K562 (cell line): ENCODE data around the gene TJAP1. TPM values are rescaled to one million over a fixed set of nuclear protein-coding genes. Genes with fewer than 3 reads are reported as not detected.

Experiments
- ARID1B ChIP-seq: fragments of 450-650 bp; IDR thresholded peaks from 2 replicates; pipeline ENCODE4 v1.6.1; 2016; ENCODE audit warnings: antibody characterized with exemption, mild to moderate bottlenecking, inconsistent platforms
- CBX2 ChIP-seq: fragments of 200-600 bp; sonication (generic); IDR thresholded peaks from one replicate; pipeline ENCODE4 v1.6.1; 2012; ENCODE audit warnings: mild to moderate bottlenecking, low read length, inconsistent platforms; ENCODE audit not compliant: insufficient read depth, poor library complexity, severe bottlenecking
- COPS2 ChIP-seq: fragments of 450-650 bp; conservative IDR thresholded peaks from 2 replicates; pipeline ENCODE4 v1.6.1; 2016; ENCODE audit warnings: mild to moderate bottlenecking, moderate library complexity
- DPF2 ChIP-seq: fragments of 450-650 bp; IDR thresholded peaks from 2 replicates; pipeline ENCODE4 v1.6.1; 2016
- FOSL1 ChIP-seq: fragments of 200-800 bp; sonication (Bioruptor generic); conservative IDR thresholded peaks from 2 replicates; pipeline ENCODE4 v1.6.1; 2016; ENCODE audit warnings: missing genetic modification characterization, missing compliant biosample characterization
- HNRNPK ChIP-seq: fragments of 200-400 bp; formaldehyde crosslinking; IDR thresholded peaks from one replicate; pipeline ENCODE4 v1.6.1; 2018; ENCODE audit warnings: mild to moderate bottlenecking, low read depth, low read length; ENCODE audit not compliant: poor library complexity, severe bottlenecking
- ILK ChIP-seq: fragments of 450-650 bp; IDR thresholded peaks from 2 replicates; pipeline ENCODE4 v1.6.1; 2016; ENCODE audit warnings: missing genetic modification characterization, low read depth, mild to moderate bottlenecking, missing compliant biosample characterization, moderate library complexity, borderline replicate concordance
- JUN ChIP-seq, 2 experiments: sonication (generic) in 1 of 2; formaldehyde crosslinking in 1 of 2; IDR thresholded peaks; 2 replicates each; pipeline versions ENCODE4 v1.6.1 to v1.8.0; 2012 to 2022; ENCODE audit warnings: borderline replicate concordance in 2 of 2, mild to moderate bottlenecking in 2 of 2, improper control_type of control experiment in 1 of 2, low read depth in 1 of 2, low read length in 1 of 2, missing genetic modification reagents in 1 of 2
- KLF13 ChIP-seq: fragments of 450-650 bp; IDR thresholded peaks from 2 replicates; pipeline ENCODE4 v1.6.1; 2016; ENCODE audit warnings: missing genetic modification characterization, low read depth, mild to moderate bottlenecking, missing compliant biosample characterization, moderate library complexity, borderline replicate concordance
- LCOR ChIP-seq: sonication (generic); formaldehyde crosslinking; IDR thresholded peaks from 2 replicates; pipeline ENCODE4 v1.8.0; 2022; ENCODE audit warnings: mild to moderate bottlenecking, missing genetic modification reagents
- MAFF ChIP-seq: IDR thresholded peaks from 2 replicates; pipeline ENCODE4 v1.6.1; 2012; ENCODE audit warnings: low read length, improper control_type of control experiment
- MAFG ChIP-seq: fragments of 450-650 bp; conservative IDR thresholded peaks from 2 replicates; pipeline ENCODE4 v1.6.1; 2016; ENCODE audit warnings: missing genetic modification characterization, missing compliant biosample characterization
- NCOA1 ChIP-seq: fragments of 450-650 bp; IDR thresholded peaks from 2 replicates; pipeline ENCODE4 v1.6.1; 2016; ENCODE audit warnings: low read depth
- NR3C1 ChIP-seq: sonication (generic); formaldehyde crosslinking; IDR thresholded peaks from 2 replicates; pipeline ENCODE4 v1.8.1; 2022; ENCODE audit warnings: missing genetic modification reagents
- PCBP2 ChIP-seq: fragments of 200-400 bp; formaldehyde crosslinking; IDR thresholded peaks from 2 replicates; pipeline ENCODE4 v1.6.1; 2018; ENCODE audit warnings: low read length, low read depth, mild to moderate bottlenecking, moderate library complexity; ENCODE audit not compliant: poor library complexity, severe bottlenecking
- PHB ChIP-seq: fragments of 250-450 bp; sonication (Bioruptor Pico); IDR thresholded peaks from 2 replicates; pipeline ENCODE4 v1.5.0; 2021
- SMARCE1 ChIP-seq: fragments of 450-650 bp; IDR thresholded peaks from 2 replicates; pipeline ENCODE4 v1.7.1; 2016; ENCODE audit warnings: mild to moderate bottlenecking
- SP2 ChIP-seq: IDR thresholded peaks from 2 replicates; pipeline ENCODE4 v1.6.1; 2011; ENCODE audit warnings: mild to moderate bottlenecking, low read depth, low read length, moderate library complexity; ENCODE audit not compliant: poor library complexity, severe bottlenecking; ENCODE audit errors: extremely low read depth
- SPI1 ChIP-seq: IDR thresholded peaks from 2 replicates; pipeline ENCODE4 v1.6.1; 2011; ENCODE audit warnings: low read depth, low read length, control low read depth, borderline replicate concordance
- TCF3 ChIP-seq: sonication (generic); formaldehyde crosslinking; IDR thresholded peaks from 2 replicates; pipeline ENCODE4 v1.4.0; 2020; ENCODE audit warnings: mild to moderate bottlenecking, missing genetic modification reagents
- TCFL5 ChIP-seq: fragments of 250-450 bp; sonication (Bioruptor Pico); conservative IDR thresholded peaks from 2 replicates; pipeline ENCODE4 v1.6.1; 2021; ENCODE audit warnings: mild to moderate bottlenecking, moderate library complexity, matching md5 sums
- TSC22D4 ChIP-seq: fragments of 450-650 bp; IDR thresholded peaks from 2 replicates; pipeline ENCODE4 v1.6.1; 2016; ENCODE audit warnings: missing genetic modification characterization, missing biosample characterization, control low read depth
- YY1 ChIP-seq, 3 experiments: IDR thresholded peaks; 2 replicates each; pipeline ENCODE4 v1.6.1; 2011; ENCODE audit warnings: low read length in 2 of 3, mild to moderate bottlenecking in 2 of 3, moderate library complexity in 2 of 3, borderline replicate concordance in 1 of 3, control low read depth in 1 of 3, low read depth in 1 of 3; ENCODE audit not compliant: insufficient read depth in 3 of 3, insufficient replicate concordance in 2 of 3, control insufficient read depth in 1 of 3, insufficient read length in 1 of 3; ENCODE audit errors: extremely low read depth in 1 of 3
- ZBTB17 ChIP-seq: fragments of 450-650 bp; formaldehyde crosslinking; IDR thresholded peaks from 2 replicates; pipeline ENCODE4 v1.4.0; 2020; ENCODE audit warnings: mild to moderate bottlenecking
- ZFP30 ChIP-seq: fragments of 250-450 bp; sonication (Bioruptor Pico); IDR thresholded peaks from 2 replicates; pipeline ENCODE4 v1.8.0; 2022; ENCODE audit warnings: moderate library complexity, mild to moderate bottlenecking, inconsistent platforms, borderline replicate concordance
- ZKSCAN3 ChIP-seq: fragments of 250-450 bp; sonication (Bioruptor Pico); IDR thresholded peaks from 2 replicates; pipeline ENCODE4 v1.4.0; 2020
- ZNF165 ChIP-seq: fragments of 250-450 bp; sonication (Bioruptor Pico); IDR thresholded peaks from 2 replicates; pipeline ENCODE4 v1.4.0; 2020; ENCODE audit warnings: borderline replicate concordance
- ZNF3 ChIP-seq: fragments of 250-450 bp; sonication (Bioruptor Pico); IDR thresholded peaks from 2 replicates; pipeline ENCODE4 v1.5.0; 2021; ENCODE audit warnings: mild to moderate bottlenecking, moderate library complexity
- ZNF316 ChIP-seq: fragments of 450-650 bp; IDR thresholded peaks from 2 replicates; pipeline ENCODE4 v1.6.1; 2016
- ZNF584 ChIP-seq: fragments of 200-800 bp; sonication (Bioruptor generic); IDR thresholded peaks from 2 replicates; pipeline ENCODE4 v1.6.1; 2016; ENCODE audit warnings: low read depth, mild to moderate bottlenecking, missing genetic modification characterization, missing compliant biosample characterization
- polyA plus RNA-seq, 8 experiments: library from polyadenylated mRNA; depleted of rRNA in 4 of 8; stranded (reverse) in 5 of 8; unstranded in 3 of 8; fragments of >200 nt; fragmentation: Nextera tagmentation in 2 of 8; fragmentation: Illumina TruSeq in 1 of 8; extraction: Ambion mirVana in 2 of 8; extraction: Trizol in 1 of 8; gene quantifications; 2 replicates each; pipeline versions ENCODE4 v1.2.1 to v1.2.3, GENCODE V29; 2011 to 2014; ENCODE audit warnings: inconsistent platforms in 1 of 8, missing spikeins in 1 of 8
- total RNA-seq, 7 experiments: library from RNA; depleted of rRNA in 6 of 7; stranded (reverse); fragments of >200 nt in 6 of 7; fragmentation: Illumina TruSeq in 2 of 7; extraction: Trizol in 2 of 7; gene quantifications; 2 replicates each; pipeline versions ENCODE4 v1.2.1 to v1.2.3, GENCODE V29; 2011 to 2021; ENCODE audit warnings: low replicate concordance in 1 of 7

TJAP1 gene
- total and polyA plus RNA-seq, 9 of the 15 experiments (the other 6 are each of a cell fraction or from before 2014, with no cell fraction given): 0.06 to 35.8 (median 16.2) TPM

DNA sequence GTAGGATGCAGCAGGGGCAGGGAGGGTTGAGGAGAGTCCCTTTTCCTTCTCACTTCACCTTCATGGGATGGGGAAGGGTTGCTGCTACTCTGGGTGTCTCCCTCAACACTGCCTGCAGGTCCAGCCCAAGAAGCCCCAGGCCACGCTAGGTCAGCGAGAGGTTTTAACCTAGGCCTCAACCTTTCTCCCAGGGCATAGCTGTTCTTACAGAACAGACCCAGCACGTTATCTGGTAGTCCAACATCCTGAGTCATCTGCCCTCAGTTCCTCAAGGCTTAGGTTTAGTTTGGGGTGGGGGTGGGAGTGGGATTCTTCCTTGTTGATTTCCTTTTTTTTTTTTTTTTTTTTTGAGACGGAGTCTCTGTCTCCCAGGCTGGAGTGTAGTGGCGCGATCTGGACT, 17.0 kb downstream of the TJAP1 start (continued):
- TF ChIP-seq PCBP2: no peak
- peak; percentile 52; the same call in 1 of the 2 replicates for TF ChIP-seq SMARCE1
- TF ChIP-seq HNRNPK: no peak
- TF ChIP-seq KLF13 (tag): no peak
- no peak for TF ChIP-seq NCOA1
- TF ChIP-seq LCOR (CRISPR knock-in tag): no peak
- TF ChIP-seq ZNF316: peak; percentile 29
- no peak for TF ChIP-seq ZKSCAN3 (CRISPR knock-in tag)
- TF ChIP-seq TCF3 (CRISPR knock-in tag): no peak
- no peak for TF ChIP-seq ZNF3 (CRISPR knock-in tag)
- TF ChIP-seq ZNF165 (CRISPR knock-in tag): no peak
- no peak for TF ChIP-seq ZNF584
- TF ChIP-seq NR3C1 (CRISPR knock-in tag): no peak
- TF ChIP-seq DPF2: peak; percentile 77
- TF ChIP-seq MAFG (tag): 0 out of 2 replicates have a peak, but pooled peaks have one; percentile 9
- peak; percentile 23; the same call in 1 of the 2 replicates for TF ChIP-seq MAFF
- no peak for TF ChIP-seq ZFP30
- TF ChIP-seq COPS2: no peak
- no peak for TF ChIP-seq JUN (IDR thresholded peaks at IDR 0.05; ENCODE audit: borderline replicate concordance, low read depth, low read length)
- no peak for TF ChIP-seq JUN (CRISPR knock-in tag; IDR thresholded peaks at IDR 0.05; ENCODE audit: borderline replicate concordance)
- TF ChIP-seq SPI1: 0 out of 2 replicates have a peak, but pooled peaks have one; percentile 13
- TF ChIP-seq ZBTB17: no peak
- no peak for TF ChIP-seq SP2
- TF ChIP-seq ILK: no peak
- peak; percentile 28; the same call in 1 of the 2 replicates for TF ChIP-seq ARID1B
- no peak for TF ChIP-seq TSC22D4 (tag)
- TF ChIP-seq YY1 (IDR thresholded peaks at IDR 0.05; ENCODE audit: borderline replicate concordance in 1 of 3, control insufficient read depth in 1 of 3, extremely low read depth in 1 of 3, insufficient read depth in 3 of 3, insufficient read length in 1 of 3, insufficient replicate concordance in 2 of 3, low read depth in 1 of 3, low read length in 2 of 3): no peak
- TF ChIP-seq PHB (CRISPR knock-in tag): no peak
- no peak for TF ChIP-seq CBX2
- no peak for TF ChIP-seq TCFL5 (CRISPR knock-in tag)
- peak; percentile 53 for TF ChIP-seq FOSL1 (tag)
